Limb (tissue), 2 donors: ENCODE results near the gene MARCHF11.

Experiments used
- DNase-seq, 2 donors: peaks; one replicate each; pipeline ENCODE4 v3.0.0-alpha.2; 2016; ENCODE audit errors: extremely low spot score in 2 of 2

The MARCHF11 gene

DNA sequence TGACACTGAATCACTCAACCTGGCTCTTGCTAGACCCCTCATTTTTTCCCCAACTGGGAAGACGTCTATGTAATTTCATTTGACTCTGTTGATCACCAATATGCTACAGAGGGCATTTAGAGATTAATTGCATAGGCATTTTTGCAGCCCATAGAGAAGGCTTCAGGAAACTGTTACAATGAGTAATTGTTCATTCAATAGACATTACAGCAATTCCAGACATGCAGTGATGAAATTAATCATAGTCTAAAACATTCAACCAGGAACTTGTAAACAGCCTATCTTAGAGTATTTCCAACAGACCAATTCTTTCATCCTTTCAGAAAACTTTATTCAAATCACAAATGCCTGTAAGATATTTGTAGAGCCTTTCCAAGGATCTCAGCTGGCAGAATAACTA is 122.3 kb downstream of the MARCHF11 start:
- no peak for DNase-seq

DNA sequence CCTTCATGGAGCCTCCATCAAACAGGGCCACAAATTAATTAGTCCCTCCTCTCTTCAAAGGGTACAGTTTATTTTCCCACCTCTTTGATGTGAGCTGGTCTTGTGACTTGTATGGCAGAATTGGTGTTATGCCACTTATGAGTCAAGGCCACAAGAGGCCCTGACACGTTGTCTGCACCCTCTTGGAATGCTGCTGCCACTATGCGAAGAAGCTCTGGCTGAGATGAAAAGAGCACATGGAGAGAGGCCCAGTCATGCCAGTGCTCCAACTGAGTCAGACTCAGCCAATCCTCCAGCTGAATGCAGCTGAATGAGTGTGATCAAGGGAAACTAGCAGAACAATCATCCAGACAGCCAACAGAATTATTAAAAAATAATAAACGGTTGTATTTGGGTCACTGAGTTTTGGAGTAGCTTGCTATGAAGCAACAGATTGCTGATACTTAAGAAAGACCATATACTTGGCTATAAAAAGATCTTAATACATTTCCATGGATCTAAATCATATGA is 128.3 kb downstream of the MARCHF11 start:
- DNase-seq = no peak

DNA sequence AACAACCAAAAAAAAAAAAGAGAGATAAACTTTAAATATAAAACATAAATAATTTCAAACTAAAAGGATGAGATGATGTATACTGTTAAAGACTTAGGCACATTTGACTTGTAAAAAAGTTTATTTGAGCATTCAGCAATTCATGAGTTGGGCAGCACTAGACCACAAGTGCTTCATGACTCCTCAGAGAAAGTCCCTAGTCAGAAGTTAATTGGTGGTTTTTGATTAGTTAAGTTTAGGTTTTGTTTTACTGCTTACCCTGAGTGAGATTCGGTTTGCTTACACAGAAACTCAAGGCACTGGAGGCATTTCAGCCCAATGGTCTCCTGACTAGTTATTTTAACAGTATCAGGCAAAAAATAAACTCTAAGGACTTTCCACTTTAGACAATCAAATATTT is 129.2 kb downstream of the MARCHF11 start:
- DNase-seq = no peak

DNA sequence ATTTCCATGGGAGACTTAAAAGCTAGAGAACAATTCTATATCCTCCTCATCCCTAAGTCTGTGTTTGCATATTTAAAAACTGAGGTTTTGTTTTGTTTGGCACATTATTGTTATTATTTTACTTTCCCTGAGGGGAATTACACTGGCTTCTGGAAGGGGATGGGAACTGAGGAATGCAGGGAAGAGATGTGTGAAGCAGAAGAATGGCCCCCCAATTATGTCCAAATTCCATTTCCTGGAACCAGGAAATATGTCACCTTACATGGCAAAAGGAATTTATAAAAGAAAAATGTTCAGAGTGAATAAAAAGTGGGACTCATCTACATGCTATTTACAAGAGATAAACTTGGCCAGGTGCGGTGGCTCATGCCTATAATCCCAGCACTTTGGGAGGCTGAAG is 129.8 kb downstream of the MARCHF11 start:
- no peak for DNase-seq

DNA sequence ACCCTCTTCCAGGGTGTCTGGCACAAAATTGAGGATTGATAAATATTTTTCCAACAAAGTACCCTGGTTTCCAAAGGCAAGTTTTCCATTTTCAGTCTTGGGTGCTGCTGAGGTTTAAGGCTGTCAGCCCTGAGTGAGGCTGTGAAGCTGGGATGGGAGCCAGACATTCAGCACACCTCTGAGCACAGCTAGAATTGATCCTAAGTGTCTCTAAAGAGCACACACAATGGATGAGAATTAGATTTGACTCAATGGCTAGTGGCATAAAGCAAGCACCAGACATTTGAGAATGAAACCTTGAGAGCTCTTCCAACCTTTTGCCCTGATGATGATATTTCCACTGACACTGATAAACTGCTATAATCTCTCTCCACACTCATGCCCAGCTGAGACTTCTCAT is 131.5 kb downstream of the MARCHF11 start:
- no peak for DNase-seq

DNA sequence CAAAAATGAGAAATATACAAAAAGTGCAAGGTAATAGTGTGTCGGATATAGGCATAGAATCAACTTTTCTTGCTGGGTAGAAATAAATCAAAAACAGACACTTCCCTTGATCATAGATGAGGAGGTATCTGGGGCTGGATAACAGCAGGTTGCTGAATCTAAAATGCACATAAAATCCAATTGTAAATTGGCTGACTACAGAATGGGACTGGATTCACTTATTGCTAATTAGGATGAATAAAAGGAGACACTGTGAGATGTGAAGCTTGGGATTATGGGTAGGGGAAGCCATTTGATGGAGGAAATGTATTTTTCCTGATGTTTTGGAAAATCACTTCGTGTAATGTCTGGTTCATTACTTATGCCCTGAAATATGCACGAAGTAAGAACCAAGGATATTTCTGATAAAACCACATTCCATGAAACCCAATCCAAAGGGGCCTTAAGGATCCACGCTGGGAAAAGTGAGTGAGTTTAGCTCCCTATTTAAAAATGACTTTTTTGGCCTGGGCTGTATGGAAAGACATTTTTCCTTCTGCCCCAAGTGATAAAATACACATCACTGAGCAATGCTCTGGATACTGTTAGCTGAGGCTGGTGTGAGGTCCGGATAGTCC is 136.1 kb downstream of the MARCHF11 start:
- no peak for DNase-seq

DNA sequence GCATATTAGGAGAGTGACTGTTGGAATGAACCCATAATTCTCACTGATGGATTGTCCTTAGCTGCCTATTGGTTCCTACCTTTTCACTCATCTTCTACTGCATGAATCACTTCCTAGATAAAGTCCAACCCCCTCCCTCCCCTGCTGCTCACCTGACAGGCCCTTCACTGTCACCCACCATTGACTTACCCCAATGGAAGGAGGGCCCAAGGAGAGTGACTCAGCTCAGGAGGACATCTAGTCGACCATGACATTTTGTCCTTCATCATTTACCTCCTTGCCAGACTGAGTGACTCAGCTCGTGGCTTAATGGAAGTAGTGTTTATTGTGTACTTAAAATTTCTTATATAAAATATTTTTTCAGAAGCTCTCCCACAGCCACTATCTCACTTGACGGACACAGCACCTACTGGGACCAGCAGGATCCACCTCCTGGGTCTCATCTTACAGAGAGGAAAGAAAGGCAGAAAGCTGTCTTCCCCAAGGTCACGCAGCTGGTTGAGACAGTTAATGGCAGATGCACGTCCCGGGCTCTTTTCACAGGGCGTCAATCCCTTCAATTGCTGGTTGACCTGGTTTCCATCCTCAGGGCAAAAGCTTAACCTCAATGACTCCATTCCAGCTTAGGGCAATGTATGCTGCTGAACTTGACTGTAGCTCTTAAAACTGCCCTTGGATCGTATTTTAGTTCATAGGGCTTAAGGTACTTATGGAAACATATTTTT is 142.3 kb downstream of the MARCHF11 start:
- DNase-seq = no peak

DNA sequence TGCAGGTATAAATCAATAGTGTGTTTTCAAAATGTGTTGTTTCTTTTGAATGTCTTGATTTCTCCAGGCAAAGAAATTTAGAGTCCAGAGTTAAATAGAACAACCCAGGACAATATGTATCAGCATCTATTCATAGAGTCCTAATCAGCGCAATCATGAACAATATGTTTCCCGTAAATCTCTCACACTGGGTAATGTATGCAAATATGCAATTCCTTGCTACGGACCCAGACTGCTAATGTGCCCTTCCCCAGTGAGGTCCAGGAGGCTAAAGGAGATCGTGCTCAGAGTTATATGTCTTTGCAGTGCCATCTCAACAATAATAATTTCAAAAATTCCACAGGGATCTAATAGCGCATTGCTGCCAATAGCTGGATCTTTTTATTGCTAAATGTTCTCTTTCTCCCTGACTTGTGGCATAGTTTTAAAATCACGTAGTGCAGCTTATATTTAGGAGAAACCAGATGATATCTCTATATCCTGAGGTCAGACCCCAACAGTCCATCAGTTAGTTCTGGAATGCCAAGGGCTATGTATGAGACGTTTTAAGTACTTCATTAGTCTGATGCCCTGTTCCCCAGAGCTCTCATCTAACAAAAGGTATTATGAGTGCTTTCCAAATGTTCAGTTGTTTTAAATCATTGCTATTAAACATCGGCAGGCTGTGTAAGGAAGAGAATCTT is 145.1 kb downstream of the MARCHF11 start:
- no peak for DNase-seq

DNA sequence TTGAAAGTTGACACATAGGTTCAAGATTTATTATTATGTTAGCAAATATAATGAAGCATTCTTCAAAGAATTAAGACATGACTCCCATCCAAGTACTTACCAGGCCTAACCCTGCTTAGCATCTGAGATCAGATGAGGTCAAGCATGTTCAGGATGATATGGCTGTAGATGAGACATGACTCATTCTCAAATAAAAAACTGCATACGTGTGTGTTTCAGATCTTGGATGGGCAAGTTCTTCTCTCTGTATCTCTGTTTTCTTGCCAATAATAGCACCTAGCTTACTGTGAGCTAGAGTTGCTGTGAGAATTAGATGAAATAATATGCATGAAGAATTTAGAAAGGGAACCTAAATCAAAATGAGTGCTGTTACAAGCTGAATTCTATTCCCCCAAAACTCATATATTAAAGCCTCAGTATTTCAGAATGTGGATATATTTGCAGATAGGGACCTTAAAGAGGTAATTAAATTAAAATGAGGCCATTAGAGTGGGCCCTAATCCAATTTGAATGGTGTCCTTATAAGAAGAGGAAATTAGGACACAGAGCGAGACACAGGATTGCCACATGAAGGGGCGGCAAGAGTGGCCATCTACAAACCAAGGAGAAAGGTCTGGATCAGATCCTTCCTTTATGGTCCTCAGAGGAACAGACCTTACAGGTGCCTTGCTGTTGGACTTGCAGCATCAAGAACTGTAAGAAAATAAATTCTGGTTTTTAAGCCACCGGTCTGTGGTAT is 146.2 kb downstream of the MARCHF11 start:
- no peak for DNase-seq

DNA sequence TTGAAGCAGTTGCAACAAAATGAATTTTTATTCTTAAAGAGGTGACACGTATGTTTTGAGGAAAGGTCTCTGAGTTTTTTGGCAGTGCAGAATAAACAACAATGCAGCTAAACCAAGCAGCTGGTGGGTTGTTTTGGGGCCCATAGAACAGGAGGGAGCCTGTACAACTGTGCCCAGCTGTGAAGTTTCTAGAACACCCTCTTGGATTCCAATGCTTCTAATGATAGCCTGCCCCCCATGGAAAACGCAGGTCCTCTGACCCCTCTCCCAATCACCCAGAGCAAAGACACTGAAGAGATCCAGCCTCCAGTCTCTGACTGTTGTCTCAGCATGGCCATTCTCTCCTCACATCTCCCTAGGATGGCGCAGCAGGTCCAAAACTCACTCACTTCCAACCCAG is 150.9 kb downstream of the MARCHF11 start:
- DNase-seq = no peak

DNA sequence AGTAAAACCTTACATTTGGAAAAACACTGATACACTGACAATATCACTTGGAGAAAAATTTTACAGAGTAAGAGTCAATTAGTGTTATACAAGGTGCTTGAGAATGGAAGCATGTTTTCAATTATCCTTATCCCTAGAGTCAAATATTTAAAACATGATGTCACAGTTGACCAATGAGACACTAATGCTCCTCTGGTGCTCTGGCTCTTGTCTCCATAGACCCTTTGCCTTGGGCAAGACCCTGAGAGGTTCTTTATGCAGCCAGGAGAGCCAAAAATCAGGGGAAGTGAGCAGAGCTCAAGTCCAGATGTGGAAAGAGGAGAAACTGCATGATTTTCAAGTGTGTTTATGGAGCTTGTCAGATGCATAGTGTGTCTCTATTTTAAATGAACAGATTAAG is 153.9 kb downstream of the MARCHF11 start:
- DNase-seq = no peak

DNA sequence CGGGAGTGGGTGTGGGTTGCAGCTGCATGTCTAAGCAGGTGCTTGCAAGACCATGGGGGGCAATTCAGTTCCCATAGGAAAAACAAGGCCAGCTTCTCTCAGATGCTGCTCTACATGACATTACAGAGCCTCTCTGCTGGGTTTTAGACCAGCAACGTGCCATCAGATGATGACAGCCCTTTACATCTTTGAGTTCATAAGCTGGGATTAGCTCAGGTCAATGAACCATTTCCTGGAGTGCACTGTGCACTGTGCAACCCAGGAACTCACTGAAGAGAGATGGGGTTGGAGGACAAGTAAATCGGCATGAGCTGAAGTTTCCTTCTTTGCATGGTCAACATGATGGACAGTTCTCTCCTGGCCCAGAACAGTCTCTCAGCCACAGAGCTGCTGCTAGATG is 160.6 kb downstream of the MARCHF11 start:
- DNase-seq = no peak

DNA sequence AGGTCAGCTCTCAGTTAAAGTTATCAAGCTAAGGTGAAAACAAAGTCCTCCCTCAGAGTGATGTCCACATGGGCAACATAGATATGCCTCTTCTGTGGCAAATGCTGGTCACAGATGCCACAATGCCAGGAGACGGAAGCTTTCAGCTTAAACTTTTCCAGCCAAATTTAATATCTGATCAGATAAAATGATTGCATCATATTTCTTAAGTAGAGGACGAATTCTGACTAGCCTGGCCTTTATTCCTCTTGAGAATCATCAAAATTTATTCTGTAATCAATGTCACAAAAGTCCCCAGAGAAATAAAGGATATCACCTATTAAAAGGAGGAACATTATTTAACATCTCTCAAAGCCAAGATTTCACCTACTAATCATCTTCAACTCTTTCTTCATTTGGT is 161.9 kb downstream of the MARCHF11 start:
- DNase-seq = no peak
